Smooth muscle cell of the brain vasculature (primary cell): Measurements from ENCODE around the gene TFF1.

ENCODE experiments used
- DNase-seq: peaks from one replicate; pipeline ENCODE4 v3.0.0-alpha.2; 2012; ENCODE audit warnings: low read depth, low spot score

TFF1 gene

DNA sequence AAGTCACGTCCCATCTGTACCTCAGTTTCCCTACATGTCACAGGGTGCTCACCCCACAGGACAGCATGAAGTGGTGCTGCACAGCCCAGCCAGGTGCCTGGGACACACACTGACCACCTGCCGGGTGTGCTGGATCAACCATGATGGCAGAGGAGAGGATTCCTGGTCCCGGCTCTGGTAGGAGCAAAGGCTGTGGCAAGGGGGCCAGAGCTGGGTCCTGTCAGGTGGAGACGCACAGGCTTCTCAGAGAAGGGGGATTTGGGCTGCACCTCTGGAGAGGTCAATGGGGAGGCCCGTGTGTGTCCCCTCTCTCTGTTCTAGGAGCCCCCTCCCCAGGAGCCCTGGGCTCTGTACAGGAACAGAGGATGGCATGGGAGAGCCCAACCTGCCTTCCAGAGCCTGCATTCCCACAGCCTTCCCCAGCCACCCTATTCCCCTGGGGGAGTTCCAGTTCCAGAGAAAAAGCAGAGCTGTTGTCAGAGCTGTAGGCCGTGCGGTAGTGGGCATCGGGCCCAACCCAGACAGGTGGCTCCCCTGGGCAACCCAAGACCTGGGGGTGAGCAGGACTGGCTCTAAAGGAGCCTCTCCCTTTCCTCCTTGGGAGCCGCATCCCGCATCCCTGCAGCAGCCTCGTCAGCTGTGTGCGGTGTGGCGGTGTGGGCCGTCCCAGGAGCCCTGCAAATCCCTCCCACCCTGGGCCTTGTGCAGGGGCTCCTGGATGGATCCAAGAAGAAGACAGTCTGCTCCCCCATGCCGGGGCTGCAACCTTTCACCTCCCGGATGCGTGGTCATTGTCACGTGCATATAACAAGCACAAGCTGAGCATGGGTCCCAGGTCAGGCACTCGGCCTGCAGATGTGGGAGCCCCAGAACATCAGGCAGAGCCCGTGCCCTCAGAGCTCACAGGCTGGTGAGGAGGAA, 48.2 kb downstream of the TFF1 start:
- no peak for DNase-seq

DNA sequence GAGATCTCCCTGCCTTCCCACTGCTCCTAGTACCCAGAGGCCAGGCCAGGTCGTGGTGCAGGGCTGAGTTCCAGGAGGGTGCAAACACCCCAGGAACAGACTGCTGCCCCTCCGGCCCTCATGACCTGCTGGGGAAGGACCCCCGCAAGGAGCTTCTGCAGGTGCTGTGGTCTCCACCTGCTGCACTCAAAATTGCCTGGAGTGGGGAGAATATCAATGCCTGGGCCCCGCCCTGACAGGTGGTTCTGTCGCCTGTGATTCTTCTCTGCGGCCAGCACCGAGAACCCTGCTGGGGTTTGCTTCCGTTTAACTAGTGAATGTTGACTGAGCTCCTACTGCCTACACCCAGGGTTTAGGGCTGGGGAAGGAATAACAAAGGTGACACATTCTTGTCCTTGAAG, 49.0 kb downstream of the TFF1 start:
- DNase-seq, result no peak

DNA sequence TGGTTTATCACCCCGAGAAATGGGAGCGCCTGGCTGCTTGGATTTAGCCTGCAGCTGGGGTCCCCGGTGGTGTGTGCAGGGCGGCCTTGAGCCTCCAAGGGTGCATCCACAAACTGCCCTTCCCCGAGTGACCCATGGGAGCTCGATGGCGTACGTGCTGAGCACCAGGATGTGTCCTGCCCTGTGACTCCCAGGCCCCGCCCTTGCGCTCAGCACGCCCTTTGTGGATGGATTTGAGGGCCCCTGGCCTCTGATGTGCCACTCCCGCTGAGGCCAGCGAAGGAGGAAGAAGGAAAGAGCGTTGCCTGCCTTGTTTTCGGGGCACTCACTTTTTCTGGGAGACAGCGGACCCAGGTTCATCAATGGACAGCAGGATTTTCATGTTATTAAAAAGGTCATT, 49.4 kb downstream of the TFF1 start:
- DNase-seq, result no peak

DNA sequence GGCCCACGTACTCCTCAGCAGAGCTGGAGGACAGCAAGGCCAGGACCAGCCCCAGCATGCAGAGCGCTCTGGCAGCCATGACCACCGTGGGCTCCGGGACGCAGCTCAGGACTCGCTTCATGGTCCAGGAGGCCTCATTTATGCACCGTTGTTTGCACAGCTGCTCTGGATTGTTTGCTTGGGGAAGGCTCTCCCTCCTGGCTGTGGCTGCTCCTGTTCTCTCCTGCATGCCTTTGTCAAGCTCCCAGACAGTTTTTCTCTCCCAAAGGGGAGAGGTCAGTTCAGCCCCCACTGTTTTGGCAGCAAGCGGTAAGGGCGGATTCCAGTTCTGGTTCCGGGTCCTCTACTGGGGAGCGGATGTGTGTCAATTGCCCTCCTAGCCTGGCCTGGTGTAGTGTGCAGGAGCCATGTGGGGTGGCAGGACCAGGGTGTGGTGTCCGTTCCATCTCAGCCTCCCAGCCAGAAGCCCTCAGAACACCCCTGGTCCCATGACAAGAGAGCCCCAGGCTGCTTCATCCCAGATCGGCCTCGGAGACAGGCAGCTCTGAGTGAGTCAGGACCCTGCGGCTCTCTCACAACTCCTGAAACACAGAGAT, 50.9 kb downstream of the TFF1 start, which contains the start of gene TFF3:
Gene TFF3, minus strand, starts transcription at position 114 of the 596 bp plus-strand sequence. Its CDS starts 35 bp downstream, at position 79.
- peak; percentile 92 for DNase-seq

DNA sequence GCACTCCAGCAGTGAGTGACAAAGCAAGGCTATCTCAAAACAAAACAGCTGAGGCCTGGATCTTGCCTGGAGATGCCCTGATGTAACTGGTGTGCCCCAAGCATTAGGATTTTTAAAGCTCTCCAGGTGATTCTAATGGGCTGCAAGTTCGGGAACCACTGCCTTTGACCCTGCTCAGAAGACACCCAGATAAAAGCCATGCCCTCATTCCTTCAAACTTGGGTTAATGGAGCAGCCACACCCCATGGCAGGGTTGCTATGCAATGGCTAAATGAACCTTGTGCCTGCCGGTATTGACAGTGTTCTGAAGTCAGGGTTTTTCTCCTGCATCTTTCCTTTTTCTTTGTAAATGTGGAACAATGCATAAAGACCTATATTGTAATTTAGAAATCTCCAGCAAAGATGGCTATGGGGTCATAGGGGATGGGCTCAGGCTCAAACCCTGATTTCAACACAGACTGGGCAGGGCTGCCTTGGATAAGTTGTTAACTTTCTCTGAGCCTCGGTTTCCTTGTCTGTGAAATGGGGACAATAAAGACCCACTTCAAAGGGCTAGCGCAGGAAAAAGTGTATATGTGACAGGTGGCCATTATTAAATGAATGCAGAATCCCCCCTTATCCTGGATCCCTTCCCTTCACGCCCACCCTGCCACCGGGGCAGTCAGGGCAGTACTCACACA, 51.6 kb downstream of the TFF1 start:
- DNase-seq, result no peak

DNA sequence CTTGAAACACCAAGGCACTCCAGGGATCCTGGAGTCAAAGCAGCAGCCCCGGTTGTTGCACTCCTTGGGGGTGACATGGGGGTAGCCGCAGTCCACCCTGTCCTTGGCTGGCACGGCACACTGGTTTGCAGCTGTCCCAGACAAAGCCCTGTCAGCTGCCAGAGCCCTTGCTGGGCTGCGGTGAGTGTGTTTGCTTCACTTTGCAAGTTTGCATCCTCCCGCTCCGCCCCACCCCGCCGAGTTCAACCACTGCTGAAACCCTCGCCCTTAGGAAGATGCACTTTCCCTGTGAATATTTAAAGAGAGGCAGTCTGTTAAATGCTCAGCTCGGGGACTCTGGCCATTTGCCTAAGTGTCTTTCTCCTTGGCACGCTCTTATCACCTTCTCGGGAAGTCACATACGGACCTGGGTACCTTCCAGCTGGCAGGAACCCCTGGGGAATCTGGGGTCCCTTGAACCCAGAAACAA, 52.8 kb downstream of the TFF1 start:
- DNase-seq, result peak; percentile 60

DNA sequence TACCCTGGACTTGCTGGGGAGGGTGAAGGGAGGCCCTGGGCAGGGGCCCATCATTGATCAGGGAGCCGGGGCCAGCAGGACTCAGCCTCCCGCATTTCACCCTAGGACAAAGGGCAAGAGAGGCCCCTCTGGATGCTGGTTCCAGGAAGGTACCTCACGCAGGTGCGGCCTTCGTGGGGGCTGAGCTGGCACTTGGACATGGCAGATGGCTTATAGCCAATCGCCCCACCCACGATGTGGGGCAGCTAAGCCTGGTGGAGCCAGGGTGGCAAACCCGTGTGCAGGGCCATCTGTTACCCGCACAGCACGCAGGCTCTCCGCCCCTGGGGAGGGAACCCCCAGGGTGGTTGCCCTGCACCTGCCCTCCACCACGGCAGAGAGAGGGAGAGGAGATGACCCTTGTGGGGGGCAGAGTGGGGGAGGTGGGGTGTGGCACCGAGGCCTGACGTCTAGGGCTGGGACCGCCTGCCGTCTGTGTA, 53.7 kb downstream of the TFF1 start:
- no peak for DNase-seq
